HG03064 (cell line): ENCODE results near the gene SLC6A8.

Experiments used
- ATAC-seq: cut with Tn5 transposase; IDR thresholded peaks from one replicate; pipeline ENCODE4 v1.9.1; 2021; ENCODE audit warnings: low read depth; ENCODE audit not compliant: unreplicated experiment

SLC6A8 gene

DNA sequence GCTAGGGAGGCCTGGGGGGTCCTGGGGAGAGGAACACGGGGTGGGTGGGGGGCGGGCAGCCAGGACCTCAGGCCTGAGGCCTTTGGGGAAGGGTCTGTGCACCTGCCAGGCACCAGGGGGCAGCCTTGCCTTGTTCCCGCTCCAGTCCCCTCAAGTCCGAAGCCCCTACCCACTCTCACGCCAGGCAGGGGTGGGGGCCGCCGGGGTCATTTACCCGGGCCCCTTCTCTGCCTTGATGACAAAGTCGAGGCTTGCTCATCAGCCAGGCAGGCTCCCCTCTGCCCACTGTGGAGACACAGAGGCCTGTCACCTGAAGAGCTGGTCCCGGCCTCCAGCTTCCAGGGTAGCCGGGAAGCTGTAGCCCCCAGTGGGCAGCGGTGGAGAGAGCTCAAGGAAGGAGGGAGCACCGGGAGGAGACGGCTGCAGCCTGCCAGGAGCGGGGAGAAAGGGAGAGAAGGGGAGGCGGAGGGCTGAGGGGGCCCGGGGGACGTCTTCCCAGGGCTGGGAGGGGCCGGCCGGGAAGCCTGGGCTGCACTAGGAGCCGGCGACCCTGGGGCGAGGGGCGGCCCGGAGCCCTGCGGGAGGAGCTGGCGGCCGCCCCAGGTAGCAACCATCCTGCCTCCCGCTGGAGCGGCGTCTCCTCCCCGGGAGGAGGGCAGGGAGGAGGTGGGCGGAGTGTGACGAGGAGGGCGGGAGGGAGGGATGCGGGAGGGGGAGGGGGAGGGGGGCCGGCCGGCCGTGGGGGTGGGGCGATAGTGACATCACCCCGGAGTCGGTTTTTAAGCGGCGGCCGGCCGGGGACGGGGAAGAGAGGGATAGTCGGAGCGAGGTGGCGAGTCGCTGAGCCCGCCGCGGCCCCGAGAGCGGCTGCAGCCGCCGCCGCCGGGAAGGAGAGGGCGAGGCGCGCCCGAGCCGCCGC lies at the start of gene SLC6A8:
TSS of gene SLC6A8 (plus strand) at position 806 of the 919 bp plus-strand sequence. CDS start 649 bp downstream, outside the sequence.
- ATAC-seq = no peak

DNA sequence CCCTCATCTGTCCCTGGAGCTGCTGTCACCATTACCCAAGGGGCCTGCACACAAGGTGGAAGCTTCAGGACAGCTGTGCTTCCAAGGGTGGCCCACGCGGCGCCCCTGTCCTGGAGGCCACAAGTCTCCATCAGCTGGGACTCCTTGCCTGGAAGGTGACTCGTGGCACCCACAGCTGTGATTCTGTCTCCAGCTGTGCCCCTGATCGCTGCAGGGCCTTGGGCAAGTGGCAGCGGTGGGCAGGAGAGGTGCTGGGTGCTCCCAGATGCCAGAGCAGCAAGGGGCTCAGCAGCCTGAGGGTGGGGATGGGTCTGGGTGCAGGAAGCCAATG lies 49.7 kb upstream of the SLC6A8 start:
- ATAC-seq = no peak

DNA sequence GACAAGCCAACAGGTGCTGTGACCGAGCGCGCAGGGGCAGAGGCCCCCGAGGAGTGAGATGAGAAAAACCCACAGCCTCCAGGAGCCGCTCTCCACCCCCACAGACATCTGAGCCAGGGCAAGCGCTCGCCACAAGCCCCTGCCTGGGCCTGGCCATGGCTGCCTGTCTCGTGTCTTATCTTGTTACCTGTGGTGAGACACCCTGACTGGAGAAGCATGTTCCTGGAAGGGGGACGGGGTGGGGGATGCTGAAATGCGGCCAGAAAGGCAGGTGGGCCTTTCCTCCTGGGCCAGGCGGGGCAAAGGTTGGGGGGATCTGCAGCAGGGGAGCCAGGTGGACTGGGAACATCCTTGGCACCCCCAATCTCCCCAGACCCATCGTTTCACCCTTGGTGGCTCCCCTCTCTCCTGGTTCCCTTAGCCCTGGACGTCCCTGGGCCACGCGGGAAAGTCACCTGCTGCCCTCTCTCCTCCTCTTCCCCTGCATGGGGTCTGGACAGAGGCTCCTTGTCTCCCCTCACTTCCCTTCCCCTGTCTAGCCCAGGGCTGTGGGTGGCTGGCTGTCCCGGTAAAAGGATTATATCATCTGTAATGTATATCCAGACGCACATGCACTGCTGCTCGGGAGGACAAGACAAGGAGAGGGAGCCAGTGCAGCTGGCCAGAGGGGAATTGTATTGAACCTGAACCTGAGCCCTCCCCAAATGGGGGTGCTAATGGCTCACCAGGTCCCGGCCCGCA lies 49.1 kb upstream of the SLC6A8 start:
- ATAC-seq = no peak

DNA sequence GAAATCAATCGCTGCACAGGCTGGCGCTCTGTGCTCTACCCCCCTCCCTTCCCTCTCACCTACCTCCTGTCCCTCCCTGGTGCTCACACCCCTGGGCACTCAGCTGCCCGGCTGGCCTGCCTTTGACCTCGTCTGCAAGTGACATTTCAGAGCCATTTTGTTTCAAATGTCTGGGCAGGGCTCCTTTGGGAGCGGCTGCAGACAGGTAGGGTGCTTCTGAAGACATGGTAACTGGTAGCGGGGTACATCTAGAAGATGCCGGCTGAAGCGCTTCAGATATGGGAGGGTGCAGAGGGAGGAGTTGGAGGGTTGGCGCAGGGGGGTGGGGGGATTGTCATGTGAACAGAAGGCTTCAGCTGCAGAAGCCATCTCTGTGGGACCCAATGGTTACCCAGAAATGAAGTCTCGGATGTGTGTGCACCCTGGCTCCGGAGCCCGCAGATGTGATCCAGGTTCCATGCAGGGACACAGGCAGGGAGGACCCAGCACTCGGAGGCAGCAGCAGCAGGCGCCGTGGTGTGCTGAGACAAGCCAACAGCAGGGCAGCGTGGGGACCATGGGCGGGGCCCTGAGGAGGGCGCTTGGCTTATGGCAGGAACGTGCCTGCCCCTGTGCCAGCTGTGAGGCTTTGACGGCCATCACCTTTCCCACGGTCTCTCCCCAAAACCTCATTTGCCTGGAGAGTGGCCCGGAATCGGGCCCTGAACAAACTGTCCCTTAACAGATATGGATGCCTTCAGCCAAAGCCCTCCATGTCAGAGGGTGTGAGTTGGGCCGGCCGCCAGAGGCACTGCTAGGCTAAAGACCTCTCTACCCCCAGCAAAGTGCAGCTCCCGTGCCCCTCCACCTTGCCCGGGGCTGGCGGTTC lies 48.3 kb upstream of the SLC6A8 start:
- ATAC-seq = no peak

DNA sequence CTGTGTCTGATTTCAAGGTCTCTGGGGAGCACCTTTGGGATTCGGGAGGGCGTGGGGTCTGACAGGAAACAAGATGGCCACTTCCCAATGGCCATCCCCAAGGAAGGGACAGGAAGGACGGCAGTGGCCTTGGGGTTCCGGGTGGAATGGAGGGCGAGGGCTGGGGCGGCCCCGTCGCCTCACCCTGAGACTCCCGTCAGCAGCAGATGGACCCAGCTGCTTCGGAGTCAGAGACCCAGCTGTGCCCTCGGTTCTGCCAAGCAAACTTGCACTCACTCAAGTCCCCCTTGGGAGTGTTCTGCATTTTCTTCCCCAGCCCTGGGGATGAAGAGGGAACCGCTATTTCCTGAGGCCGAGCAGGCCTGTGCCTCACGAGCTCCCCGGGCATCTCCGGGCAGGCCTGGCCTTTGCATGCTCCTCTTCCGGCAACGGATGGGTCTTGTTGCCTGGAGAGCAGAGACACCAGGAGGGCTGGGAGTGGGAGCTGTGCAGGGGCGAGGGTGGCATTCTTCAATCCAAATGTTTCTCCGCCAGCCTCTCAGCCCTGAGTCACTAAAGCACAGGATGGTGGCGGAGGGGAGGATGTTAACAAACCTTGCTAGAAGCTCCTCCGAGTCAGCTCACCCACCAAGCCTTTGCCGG lies 47.6 kb upstream of the SLC6A8 start:
- ATAC-seq = no peak

DNA sequence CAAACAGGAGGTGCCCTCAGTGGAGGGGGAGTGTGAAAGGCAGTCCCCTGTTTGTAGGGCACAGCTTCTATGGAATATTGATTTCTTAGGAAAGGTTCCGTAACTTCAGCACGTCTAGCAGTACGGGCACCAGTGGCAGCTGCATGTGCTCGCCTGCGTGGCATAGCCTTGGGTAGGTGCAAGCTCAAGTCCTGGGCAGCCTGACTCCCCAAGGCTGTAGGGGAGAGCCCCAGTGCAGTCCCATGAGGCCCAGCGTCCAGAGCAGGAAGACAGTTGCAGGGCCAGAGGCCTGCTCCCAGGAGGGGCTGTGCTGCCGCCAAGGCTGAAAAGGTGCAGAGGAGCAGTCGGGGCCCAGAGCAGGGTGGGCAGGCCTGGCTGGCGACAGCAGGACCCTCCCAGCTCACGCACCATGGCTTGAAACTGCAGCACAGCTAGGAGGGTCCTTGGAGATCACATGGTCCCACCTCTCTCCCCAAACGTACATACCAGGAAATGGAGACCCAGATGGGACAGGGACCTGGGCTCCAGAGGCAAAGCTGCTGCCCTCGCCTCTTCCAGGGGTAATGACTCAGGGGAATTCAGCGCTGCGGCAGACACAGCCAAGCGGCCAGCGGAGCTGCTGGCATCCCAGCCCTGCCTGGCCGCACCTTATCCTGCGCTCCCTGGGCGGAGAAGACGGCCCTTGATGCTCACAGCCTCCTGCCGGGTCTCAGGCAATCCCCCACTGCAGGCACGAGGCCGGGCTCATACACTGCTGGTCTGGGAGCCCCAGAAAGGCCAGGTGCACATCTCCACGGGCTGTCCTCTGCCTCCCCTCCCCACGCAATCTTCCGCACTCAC lies 46.8 kb upstream of the SLC6A8 start:
- ATAC-seq = no peak

DNA sequence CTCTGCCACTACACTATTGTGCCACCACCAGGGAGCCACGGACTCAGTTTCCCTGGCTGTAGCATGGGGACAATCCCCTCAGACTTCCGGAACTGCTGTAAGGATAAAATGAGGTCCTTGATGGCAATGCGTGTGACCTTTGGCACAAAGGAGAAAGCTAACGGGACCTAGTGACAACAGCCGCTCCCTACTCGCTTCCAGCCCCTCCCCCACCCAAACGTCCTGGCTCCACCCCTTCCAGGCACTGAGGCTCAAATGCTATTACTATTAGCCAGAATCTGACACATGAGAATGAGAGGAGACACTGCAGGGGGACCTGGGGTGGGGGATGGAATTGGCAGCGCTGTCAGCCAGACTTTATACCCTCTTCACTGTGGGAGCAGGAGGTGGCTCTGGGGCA lies 46.1 kb upstream of the SLC6A8 start:
- ATAC-seq = no peak

DNA sequence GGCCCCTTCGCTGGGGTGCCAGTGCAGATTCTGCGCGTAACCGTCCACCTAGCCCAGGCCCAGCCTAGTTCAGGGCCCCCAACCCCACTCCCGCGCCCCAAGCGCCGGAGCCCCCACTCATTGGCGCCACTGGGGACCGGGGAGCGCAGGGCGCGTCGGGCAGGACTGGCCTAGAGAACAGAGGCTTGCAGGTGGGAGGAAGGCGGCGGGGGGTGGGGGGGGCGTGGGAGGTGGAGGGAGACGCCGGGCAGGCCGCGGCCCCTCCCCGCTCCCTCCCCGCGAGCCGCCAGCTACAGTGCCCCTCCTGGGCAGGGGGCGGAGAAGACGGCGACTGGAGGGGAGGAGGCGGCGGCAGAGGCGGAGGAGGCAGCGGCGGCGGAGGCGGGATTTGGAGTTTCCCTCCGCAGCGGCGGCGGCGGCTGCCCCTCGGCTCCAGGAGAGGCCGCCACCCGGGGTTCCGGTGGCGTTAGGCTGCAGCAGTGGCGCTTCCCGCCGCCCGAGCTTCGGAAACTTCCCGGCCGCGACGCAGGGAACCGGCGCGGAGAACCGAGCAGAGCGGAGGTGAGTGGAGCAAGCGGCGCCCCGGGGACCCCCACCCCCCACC lies 45.6 kb upstream of the SLC6A8 start:
- no peak for ATAC-seq

DNA sequence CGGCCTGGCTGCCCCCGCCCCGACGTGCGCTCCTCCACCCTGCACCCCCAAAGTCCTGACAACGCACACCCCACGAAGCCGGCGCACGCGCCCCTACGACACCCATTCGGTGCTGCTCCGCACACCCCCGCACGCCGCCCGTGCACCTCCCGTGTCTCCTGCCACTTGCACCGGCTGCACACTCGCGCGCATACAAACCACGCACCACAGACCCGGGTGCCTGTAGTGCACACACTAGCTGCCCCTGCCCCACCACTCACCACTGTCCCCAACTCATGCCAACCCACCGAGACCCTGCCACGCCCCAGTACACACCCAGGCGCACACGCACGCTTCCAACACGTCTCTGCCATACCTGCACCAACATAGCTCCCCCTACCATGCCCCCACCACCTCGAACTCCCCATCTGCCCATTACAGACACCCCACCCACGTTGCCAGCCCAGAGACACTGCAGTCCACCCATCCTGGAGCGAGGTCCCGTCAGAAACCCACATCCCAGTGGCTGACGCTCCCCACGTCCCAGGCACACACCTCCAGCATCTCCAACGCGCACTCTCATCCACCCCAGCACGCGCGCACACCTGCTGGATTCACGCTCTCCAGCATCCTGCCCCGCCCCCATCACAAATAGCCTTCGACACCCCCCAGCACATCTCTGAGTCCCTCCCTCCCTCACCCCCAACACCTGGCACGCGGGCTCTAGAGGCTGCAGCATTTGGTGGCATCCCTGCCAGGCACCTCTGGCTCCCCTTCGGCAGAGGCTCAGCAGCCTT lies 44.9 kb upstream of the SLC6A8 start:
- no peak for ATAC-seq

DNA sequence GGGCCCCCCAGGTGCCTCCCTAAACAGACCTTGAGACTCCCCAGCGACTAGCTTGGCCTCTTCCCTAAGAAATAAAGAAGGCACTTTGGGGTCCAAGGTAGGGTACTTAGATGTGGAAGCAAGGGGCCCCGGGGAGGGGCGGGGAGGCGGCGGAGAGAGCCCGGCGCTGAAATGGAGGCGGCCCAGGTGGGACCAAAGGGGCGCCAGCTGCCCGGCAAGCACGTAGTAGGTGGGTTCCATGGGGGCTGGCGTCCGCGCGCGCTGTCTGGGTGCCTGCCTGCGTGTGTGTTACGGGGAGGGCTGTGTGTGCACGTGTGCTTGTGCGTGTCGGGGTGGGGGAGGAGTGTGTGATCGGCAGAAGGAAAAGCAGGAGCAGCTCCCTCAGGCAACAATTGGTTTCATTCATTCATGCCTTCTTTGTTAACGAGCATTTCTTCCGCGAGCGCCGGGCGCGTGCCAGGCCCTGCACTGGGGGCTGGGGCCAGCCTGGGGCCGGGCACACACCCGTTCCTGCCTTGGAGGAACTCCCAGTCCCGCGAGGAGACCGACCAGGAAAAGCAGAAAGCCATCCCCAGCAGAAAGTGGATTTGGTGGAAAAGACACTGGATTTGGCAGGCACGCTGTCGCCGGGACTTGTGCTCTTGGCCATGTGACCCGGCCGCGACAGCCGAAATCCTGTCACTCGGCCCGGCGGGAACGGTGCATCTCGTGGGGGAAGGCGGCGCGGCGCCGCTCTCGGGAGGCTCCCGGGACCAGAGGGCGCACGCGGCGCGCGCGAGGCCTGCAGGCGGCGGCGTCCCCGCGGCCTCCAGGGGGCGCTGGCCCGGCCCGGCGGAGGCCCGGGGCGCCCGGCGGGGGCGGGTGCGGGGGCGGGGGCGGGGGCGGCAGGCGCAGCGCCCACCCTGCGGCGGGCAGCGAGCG lies 44.0 kb upstream of the SLC6A8 start:
- ATAC-seq = no peak

DNA sequence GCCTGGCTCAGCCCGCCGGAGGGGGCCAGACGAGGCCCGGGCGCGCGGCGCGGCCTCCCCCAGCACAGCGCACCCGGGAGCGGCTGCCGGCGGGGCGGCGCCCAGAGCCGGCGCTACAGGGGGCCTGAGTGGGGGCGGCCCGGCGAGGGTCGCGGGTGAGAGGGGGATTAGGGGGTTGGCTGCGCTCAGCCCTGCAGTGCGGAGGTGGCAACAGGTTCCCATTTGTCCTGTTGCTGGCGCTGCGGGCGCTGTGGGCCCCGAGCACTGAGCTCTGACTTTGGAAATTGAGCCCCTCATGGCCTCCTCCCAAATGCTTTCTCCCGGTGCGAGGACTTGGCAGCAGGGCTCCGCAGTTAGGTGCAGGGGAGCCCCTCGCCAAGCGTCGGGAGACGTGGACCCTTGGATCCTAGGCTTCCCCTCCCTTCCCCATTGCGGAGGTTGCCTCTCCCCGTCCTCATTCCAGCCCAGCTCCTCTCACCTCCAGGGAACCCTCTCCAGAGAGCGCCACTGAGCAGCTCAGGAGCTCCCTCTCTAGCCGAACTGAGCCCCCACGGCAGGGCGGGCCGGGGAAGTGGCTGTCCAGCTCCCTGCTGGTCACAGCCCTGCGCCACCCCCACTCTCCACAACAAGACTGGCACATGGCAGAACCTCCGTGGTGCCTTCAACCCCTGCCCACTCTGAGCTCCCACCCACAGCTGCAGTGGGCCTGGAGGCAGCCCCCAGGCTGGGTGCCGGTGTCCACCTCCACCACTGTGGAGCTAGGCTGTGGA lies 43.2 kb upstream of the SLC6A8 start:
- ATAC-seq = no peak

DNA sequence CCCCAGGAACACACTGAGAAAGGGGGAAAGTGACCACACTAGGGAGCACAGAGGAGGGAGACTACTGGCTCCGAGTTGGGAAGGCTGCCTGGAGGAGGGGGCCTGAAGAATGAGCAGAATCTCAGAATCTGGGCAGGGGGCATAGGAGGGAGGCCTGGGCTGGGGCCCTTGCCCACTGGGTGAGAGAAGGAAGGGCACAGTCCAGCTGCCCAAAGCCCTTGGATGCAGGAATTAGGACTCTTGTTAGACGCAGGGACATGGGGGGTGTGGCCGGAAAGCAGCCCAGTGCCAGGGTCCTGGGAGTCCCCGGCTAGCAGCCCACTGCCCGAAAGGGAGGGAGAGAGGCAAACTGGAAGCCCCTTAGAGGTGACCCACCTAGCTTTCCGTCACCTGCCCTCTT lies 42.6 kb upstream of the SLC6A8 start:
- no peak for ATAC-seq

DNA sequence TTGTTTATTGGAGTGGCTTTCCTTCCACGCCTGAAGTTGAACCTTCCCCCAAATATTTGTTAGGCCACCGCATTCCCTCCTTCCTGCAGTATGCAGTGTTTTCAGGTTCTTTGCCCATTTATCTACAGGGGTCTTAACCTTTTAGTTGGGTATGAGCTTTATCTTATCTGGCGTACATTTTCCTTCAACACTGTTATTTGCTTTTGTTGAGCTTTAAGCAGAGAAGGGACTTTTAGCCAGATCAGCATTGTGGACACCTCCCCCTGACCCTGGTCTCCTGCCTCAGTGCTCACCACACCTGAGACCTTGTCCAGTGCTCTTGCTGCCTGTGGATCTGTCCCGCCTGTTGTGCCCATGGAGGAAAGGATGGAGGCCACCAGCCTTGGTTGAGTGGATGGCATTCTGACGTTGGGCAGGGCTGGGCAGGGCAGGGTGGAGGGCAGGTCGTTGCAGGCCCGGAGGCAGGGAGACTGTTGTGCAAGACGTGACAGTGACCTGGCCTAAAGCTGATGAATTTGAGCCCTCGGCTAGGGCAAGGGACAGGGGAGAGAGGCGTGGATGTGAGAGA lies 41.7 kb upstream of the SLC6A8 start:
- ATAC-seq = no peak

DNA sequence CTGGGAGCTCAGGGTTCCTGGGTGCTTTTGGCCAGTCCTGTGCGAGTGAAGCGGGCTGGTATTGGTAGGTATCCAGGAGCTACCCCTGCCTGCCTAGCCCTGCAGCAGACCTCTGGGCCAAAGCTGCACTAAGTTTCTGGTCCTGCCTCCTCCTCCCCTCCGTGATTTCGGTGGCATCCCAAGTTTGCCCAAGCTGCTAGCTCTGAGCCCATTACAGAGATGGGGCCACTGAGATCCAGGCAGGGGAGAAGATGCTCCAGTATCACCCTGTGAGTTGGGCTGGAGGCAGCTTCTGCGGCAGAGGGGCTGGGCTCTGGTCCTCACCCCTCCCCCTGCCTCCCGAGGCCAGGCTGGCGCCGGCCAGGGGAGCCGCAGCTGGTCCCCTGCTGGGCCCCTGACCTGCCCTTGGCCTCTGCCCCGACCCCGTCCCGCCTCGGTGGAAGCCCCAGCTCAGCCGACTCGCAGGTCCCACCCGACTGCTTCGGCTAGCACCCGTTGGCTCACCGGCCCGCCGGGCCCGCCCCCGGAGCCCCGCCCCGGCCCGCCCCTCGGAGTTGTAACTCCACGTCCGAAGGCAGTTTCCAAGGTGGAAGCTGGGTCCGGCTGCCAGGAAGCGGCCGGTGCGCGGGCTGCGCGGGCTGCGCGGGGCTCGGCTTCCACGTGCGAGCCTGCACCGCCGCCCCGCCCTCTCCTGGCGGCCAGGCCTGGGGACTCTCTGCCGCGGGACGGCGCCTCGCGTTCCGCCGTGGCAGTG lies 40.9 kb upstream of the SLC6A8 start, which contains the start of gene DUSP9:
TSS of gene DUSP9 (plus strand) at position 584 of the 754 bp plus-strand sequence. CDS start 751 bp downstream, outside the sequence.
- ATAC-seq = no peak
